Lower lobe of right lung (tissue), 2 donors: ENCODE data around the gene GNPTG. TPM values are rescaled to one million over a fixed set of nuclear protein-coding genes. Genes with fewer than 3 reads are reported as not detected.

ENCODE experiments used
- ATAC-seq, 2 donors: fragments of 200-7000 bp; cut with Tn5 transposase; one replicate each; pipeline ENCODE4 v1.9.1; 2020 to 2022; ENCODE audit warnings: mild to moderate bottlenecking in 2 of 2, moderate library complexity in 2 of 2
- DNase-seq: peaks from one replicate; pipeline ENCODE4 v3.0.0-alpha.2; 2020
- H3K27ac ChIP-seq: fragments of 200-600 bp; one replicate; pipeline ENCODE4 v1.8.0; 2022
- H3K27me3 ChIP-seq: fragments of 200-600 bp; one replicate; pipeline ENCODE4 v1.8.0; 2022; ENCODE audit warnings: low read depth
- H3K36me3 ChIP-seq: fragments of 200-600 bp; one replicate; pipeline ENCODE4 v1.8.0; 2022; ENCODE audit warnings: mild to moderate bottlenecking
- H3K4me1 ChIP-seq: fragments of 200-600 bp; one replicate; pipeline ENCODE4 v1.8.0; 2022
- H3K4me3 ChIP-seq: fragments of 200-600 bp; one replicate; pipeline ENCODE4 v1.8.0; 2022; ENCODE audit warnings: mild to moderate bottlenecking
- H3K9me3 ChIP-seq: fragments of 200-600 bp; one replicate; pipeline ENCODE4 v1.8.0; 2022
- CTCF ChIP-seq: fragments of 200-600 bp; IDR thresholded peaks from one replicate; pipeline ENCODE4 v1.8.0; 2022; ENCODE audit warnings: antibody characterized with exemption, mild to moderate bottlenecking
- intact Hi-C: fragments of 100-400 bp; cut with DNase I; formaldehyde crosslinking; loops from one replicate; pipeline ENCODE4 v1.11.0; 2022
- total RNA-seq: library from RNA; stranded (reverse); fragmentation: NEBNext Ultra II Directional; extraction: Animal tissue kit (Norgen Biotek cat#: 25700); gene quantifications from one replicate; pipeline ENCODE4 v1.2.1, GENCODE V29; 2021
- donor health status: DM: no; HTN: yes; CAD: no; lungs with severe emphysema.

The GNPTG gene
- total RNA-seq, 1 donor from 2014 or later: 89.5 TPM

- no peaks in the 10 kb centered on the region for H3K27me3 ChIP-seq
- intact Hi-C loops: no loop called here
- H3K4me1 ChIP-seq: peaks cover 14% of the 10 kb centered on the region
- ATAC-seq (no peak), DNase-seq (no peak)
- no peak overlapping the region for H3K4me3 ChIP-seq
- no peak overlapping the region for H3K27ac ChIP-seq
- no peak for TF ChIP-seq CTCF
- H3K36me3 ChIP-seq: peaks cover 29% of the 10 kb centered on the region
- H3K9me3 ChIP-seq: no peaks in the 10 kb centered on the region
These were observed 24.1 kb downstream of the GNPTG start for GRCh38 chr16:1375741-1376410.

DNA sequence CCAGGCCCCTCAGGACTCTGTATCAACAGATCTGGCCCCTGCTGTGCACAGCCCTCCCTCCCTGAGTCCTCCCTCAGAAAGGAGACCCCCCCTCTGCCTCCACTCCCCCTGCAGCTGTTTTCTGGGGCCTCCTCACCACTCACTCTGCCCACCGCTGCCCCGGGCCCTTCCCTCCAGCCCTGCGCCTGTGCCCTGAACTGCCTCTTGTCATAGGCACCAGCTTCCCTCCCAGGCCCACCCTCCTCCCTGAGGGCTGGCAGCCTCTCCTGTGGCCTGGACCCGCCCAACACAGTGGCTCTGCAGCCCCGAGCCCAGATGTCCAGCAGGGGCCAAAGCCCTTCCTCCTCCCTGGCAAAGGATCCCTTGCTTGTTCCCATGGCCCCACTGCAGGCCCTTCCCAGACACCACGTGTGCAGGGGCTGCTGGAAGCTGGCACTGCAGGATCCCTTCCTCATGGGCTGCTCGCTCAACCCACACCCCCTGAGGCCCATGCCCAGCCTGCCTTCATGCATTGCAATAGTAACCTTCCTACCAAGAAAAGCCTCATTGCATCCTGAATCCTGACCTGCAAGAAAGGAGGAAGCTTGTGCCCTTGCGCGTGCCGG is 25.8 kb downstream of the GNPTG start:
- Histone ChIP-seq H3K4me1 (peaks cover 14% of the 10 kb centered on the region), H3K36me3 (peaks cover 35% of the 10 kb centered on the region), H3K4me3 (no peak overlapping the region), H3K27ac (no peak overlapping the region), H3K9me3 (no peaks in the 10 kb centered on the region), H3K27me3 (no peaks in the 10 kb centered on the region)
- no peak for DNase-seq
- ATAC-seq: no peak
- intact Hi-C loops: no loop called here
- TF ChIP-seq CTCF: no peak

GRCh38 chr16:1378087-1378803 is 26.5 kb downstream of the GNPTG start:
- peaks cover 37% of the 10 kb centered on the region for H3K36me3 ChIP-seq
- no peak for ATAC-seq
- peak overlapping the region; percentile 61 for H3K4me3 ChIP-seq
- intact Hi-C loops: no loop called here
- peak overlapping the region; percentile 60 for H3K27ac ChIP-seq
- peaks cover 14% of the 10 kb centered on the region for H3K4me1 ChIP-seq
- no peak for DNase-seq
- H3K9me3 ChIP-seq: no peaks in the 10 kb centered on the region
- no peak for TF ChIP-seq CTCF
- H3K27me3 ChIP-seq: no peaks in the 10 kb centered on the region

- peak; percentile 82 to 87 for ATAC-seq
- Histone ChIP-seq H3K27ac (peak overlapping the region; percentile 60), H3K4me3 (peak overlapping the region; percentile 61), H3K27me3 (no peaks in the 10 kb centered on the region), H3K36me3 (peaks cover 43% of the 10 kb centered on the region), H3K4me1 (peaks cover 14% of the 10 kb centered on the region), H3K9me3 (no peaks in the 10 kb centered on the region)
- intact Hi-C loops: no loop called here
- no peak for TF ChIP-seq CTCF
- peak; percentile 84 for DNase-seq
These were observed 27.1 kb downstream of the GNPTG start for GRCh38 chr16:1378804-1379303.

DNA sequence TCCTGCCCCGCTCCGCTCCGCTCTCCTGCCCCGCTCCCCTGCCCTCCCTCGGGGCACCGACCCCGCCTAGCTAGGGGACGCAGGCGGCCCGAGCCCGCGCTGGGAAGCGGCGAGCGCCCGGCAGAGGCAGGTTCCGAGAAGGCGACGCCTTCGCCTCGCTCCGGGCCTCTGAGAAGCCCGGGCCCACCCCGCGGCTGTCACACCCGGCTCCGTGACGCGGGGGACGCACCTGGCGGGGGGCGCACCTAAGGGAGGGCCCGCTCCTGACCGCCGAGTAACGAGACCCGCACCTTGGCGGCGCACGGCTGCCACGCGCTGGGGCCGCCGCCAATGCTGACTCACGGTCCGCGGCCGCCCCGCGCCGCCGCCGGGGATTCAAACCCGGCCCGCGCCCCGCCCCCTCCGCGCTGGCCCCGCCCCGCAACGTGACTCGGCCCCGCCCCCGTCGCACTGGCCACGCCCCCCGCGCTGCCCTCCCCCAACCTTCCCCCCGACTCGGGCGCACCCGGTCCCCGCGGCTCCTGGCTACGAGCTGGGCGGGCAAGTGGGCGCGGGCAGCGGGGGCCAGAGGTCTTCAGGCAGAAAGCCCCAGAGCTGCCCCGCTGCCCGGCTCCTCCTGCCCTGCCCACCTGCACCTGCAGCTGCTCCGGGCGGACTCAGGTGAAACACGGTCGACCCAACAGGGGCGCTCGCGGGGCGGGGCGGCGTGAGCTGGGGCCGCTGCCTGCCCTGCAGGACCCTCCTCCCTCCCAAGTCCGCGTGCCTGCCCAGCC is 27.8 kb downstream of the GNPTG start:
- peak; percentile 63 for DNase-seq
- ATAC-seq: peak; percentile 83 to 87
- peaks cover 14% of the 10 kb centered on the region for H3K4me1 ChIP-seq
- H3K9me3 ChIP-seq: no peaks in the 10 kb centered on the region
- intact Hi-C loops: no loop called here
- peaks cover 47% of the 10 kb centered on the region for H3K36me3 ChIP-seq
- H3K27me3 ChIP-seq: no peaks in the 10 kb centered on the region
- peak overlapping the region; percentile 61 for H3K4me3 ChIP-seq
- no peak for TF ChIP-seq CTCF
- H3K27ac ChIP-seq: peak overlapping the region; percentile 60
